ENCODE measurements around the gene HELZ.
"Not testable (repeated sequence)": the region's sequence is repeated elsewhere in the genome, so short reads cannot be mapped to it uniquely, and the experiment has no call there.

HELZ gene

GRCh38 chr17:67156269-67157199 lies 88.5 kb downstream of the HELZ start:
- TF ChIP-seq CTCF (IDR thresholded peaks at IDR 0.05; ENCODE audit: low read depth, low read length) = no peak

GRCh38 chr17:67152824-67153223 lies 92.2 kb downstream of the HELZ start:
- no peak overlapping the region for H3K4me3 ChIP-seq (ENCODE audit: low read depth, low read length)
- TF ChIP-seq CTCF (IDR thresholded peaks at IDR 0.05; ENCODE audit: low read depth, low read length) = no peak

More at GRCh38 chr17:67156269-67157199, 88.5 kb downstream of the HELZ start:
- no peak overlapping the region for H3K4me3 ChIP-seq (ENCODE audit: low read depth, low read length)

- no peak for TF ChIP-seq CTCF (IDR thresholded peaks at IDR 0.05; ENCODE audit: low read depth, low read length)
- no peak overlapping the region for H3K4me3 ChIP-seq (ENCODE audit: low read depth, low read length)
Observed at GRCh38 chr17:67151717-67152116, 93.3 kb downstream of the HELZ start.

GRCh38 chr17:67150826-67151225 lies 94.2 kb downstream of the HELZ start:
- no peak overlapping the region for H3K4me3 ChIP-seq (ENCODE audit: low read depth, low read length)
- TF ChIP-seq CTCF (IDR thresholded peaks at IDR 0.05; ENCODE audit: low read depth, low read length) = no peak

GRCh38 chr17:67148352-67148751 lies 96.6 kb downstream of the HELZ start:
- TF ChIP-seq CTCF (IDR thresholded peaks at IDR 0.05; ENCODE audit: low read depth, low read length) = no peak
- no peak overlapping the region for H3K4me3 ChIP-seq (ENCODE audit: low read depth, low read length)

GRCh38 chr17:67145183-67145805 lies 99.7 kb downstream of the HELZ start:
- TF ChIP-seq CTCF (IDR thresholded peaks at IDR 0.05; ENCODE audit: low read depth, low read length) = no peak
- H3K4me3 ChIP-seq (ENCODE audit: low read depth, low read length) = no peak overlapping the region

GRCh38 chr17:67143318-67143717 lies 101.7 kb downstream of the HELZ start:
- H3K4me3 ChIP-seq (ENCODE audit: low read depth, low read length) = no peak overlapping the region
- no peak for TF ChIP-seq CTCF (IDR thresholded peaks at IDR 0.05; ENCODE audit: low read depth, low read length)

GRCh38 chr17:67142030-67142429 lies 103.0 kb downstream of the HELZ start:
- H3K4me3 ChIP-seq (ENCODE audit: low read depth, low read length) = not testable (repeated sequence)
